Mucosa of descending colon (tissue), 3 donors: ENCODE measurements around the gene DAPK1. TPM values are rescaled to one million over a fixed set of nuclear protein-coding genes. Genes with fewer than 3 reads are reported as not detected.

Source experiments
- ATAC-seq: fragments of 200-7000 bp; cut with Tn5 transposase; one replicate; pipeline ENCODE4 v1.9.1; 2020; ENCODE audit warnings: mild to moderate bottlenecking, moderate library complexity
- DNase-seq, 3 donors: peaks; one replicate each; pipeline ENCODE4 v3.0.0-alpha.2; 2020
- H3K36me3 ChIP-seq: fragments of 200-600 bp; one replicate; pipeline ENCODE4 v1.8.0; 2021; ENCODE audit warnings: low read depth, mild to moderate bottlenecking
- H3K4me1 ChIP-seq: fragments of 200-600 bp; one replicate; pipeline ENCODE4 v1.8.0; 2021; ENCODE audit warnings: low read depth, mild to moderate bottlenecking
- H3K4me3 ChIP-seq: fragments of 200-600 bp; one replicate; pipeline ENCODE4 v1.8.0; 2021; ENCODE audit warnings: mild to moderate bottlenecking
- H3K9me3 ChIP-seq: fragments of 200-600 bp; one replicate; pipeline ENCODE4 v1.8.0; 2021; ENCODE audit warnings: mild to moderate bottlenecking
- intact Hi-C, 2 donors: fragments of 100-400 bp; cut with DNase I in 1 of 2; cut with micrococcal nuclease in 1 of 2; formaldehyde crosslinking; loops; one replicate each; pipeline versions ENCODE4 v1.11.0 to v1.11.1; 2022; cut with DNase I, micrococcal nuclease
- total RNA-seq, 3 donors: library from RNA; stranded (reverse); fragmentation: NEBNext Ultra II Directional in 2 of 3; extraction: Animal tissue kit (Norgen Biotek cat#: 25700) in 2 of 3; gene quantifications; one replicate each; pipeline versions ENCODE4 v1.2.1 to v1.2.4, GENCODE V29; 2021 to 2023
- TF ChIP-seq, protein P1 (sequence below): fragments of 200-600 bp; IDR thresholded peaks from one replicate; pipeline ENCODE4 v1.8.0; 2022; ENCODE audit warnings: antibody characterized with exemption, mild to moderate bottlenecking
- donor health status: DM: no; HTN: no; CAD: no; lungs with moderate emphysema.
- donor health status: DM: no; HTN: no; CAD: no.
- donor health status: DM: no; HTN: yes; CAD: no.

The DAPK1 gene
- total RNA-seq, 3 donors from 2014 or later, result 22.2 to 98.7 (median 25.9) TPM

DNA sequence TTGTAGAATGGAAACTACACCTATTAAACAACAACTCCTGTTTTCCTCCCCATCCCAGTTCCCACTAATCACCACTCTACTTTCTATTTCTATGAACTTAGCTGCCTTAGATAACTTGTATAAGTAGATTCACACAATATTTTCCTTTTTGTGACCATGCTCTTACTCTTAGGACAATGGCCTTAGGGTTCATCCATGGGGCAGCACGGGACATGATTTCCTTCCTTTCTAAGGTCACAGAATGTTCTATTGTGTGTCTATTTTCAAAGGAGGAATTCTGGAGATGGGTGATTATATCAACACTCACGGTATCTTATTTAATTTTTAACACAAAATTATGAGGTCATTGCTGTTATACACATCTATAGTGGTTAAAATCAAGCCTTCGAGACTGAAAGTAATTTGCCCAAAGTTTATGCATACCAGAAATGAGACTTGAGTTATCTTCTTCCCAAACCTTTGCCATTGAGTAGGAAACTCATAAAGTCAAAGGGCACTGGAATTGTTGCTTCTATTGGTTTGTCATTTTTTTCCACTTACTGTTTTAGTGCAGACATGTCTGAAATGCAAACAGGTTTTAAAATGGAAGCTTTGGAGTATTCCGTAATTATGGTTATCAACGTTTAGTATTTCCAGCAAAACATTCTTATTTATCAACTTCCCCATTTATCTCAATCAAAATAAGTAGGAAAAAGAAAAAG is 251.8 kb downstream of the DAPK1 start:
- ATAC-seq, result no peak
- intact Hi-C loops, result no loop called here
- no peaks in the 10 kb centered on the region for H3K4me1 ChIP-seq
- no peak for DNase-seq
- H3K4me3 ChIP-seq, result no peak overlapping the region
- peaks cover 3% of the 10 kb centered on the region for H3K9me3 ChIP-seq
- H3K36me3 ChIP-seq, result no peaks in the 10 kb centered on the region
- TF ChIP-seq, protein P1, sequence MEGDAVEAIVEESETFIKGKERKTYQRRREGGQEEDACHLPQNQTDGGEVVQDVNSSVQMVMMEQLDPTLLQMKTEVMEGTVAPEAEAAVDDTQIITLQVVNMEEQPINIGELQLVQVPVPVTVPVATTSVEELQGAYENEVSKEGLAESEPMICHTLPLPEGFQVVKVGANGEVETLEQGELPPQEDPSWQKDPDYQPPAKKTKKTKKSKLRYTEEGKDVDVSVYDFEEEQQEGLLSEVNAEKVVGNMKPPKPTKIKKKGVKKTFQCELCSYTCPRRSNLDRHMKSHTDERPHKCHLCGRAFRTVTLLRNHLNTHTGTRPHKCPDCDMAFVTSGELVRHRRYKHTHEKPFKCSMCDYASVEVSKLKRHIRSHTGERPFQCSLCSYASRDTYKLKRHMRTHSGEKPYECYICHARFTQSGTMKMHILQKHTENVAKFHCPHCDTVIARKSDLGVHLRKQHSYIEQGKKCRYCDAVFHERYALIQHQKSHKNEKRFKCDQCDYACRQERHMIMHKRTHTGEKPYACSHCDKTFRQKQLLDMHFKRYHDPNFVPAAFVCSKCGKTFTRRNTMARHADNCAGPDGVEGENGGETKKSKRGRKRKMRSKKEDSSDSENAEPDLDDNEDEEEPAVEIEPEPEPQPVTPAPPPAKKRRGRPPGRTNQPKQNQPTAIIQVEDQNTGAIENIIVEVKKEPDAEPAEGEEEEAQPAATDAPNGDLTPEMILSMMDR, result no peak

DNA sequence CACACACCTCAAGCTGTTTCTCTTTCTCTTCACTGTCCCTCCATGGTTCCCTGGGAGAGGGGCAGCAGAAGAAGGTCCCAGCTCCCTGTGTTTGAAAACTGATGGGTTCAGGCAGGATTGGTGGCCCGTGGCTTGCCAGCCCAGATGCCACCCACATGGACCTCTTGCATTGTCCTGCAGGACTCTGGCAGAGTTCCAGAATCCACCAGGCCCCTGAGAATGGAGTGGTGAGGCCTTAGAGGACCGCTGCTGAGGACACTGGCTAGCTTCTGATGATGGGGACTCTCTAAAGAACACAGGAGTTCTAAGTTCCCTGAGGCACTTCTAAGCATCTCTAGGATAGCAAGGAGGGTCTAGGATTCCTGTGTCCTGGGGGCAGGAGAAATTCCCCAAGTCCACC is 253.1 kb downstream of the DAPK1 start:
- no peak for DNase-seq
- Histone ChIP-seq H3K9me3 (peaks cover 3% of the 10 kb centered on the region), H3K4me1 (no peaks in the 10 kb centered on the region), H3K36me3 (no peaks in the 10 kb centered on the region), H3K4me3 (no peak overlapping the region)
- intact Hi-C loops, result no loop called here
- no peak for ATAC-seq
- TF ChIP-seq, protein P1, result no peak

DNA sequence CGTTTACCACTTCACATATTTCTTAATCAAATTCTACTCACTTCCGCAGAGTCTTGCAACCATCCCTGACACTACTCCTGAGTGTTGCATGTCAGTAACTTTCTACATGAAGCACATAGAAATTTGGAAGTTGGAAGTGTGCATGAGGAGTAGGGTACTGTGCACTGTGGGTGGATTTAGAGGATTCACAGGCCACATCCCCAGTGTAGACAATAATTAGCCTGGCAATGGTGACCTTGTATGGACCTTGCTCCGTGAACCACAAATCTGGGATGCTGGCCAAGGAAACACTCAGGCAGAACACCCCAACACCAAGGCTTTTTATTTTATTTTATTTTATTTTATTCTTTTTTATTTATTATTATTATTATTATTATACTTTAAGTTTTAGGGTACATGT is 253.8 kb downstream of the DAPK1 start:
- intact Hi-C loops, result no loop called here
- no peak for ATAC-seq
- DNase-seq, result no peak
- Histone ChIP-seq H3K36me3 (no peaks in the 10 kb centered on the region), H3K4me1 (no peaks in the 10 kb centered on the region), H3K4me3 (no peak overlapping the region), H3K9me3 (peaks cover 3% of the 10 kb centered on the region)
- TF ChIP-seq, protein P1, result no peak

GRCh38 chr9:87751868-87752267 is 254.2 kb downstream of the DAPK1 start:
- TF ChIP-seq, protein P1, result no peak
- Histone ChIP-seq H3K4me1 (no peaks in the 10 kb centered on the region), H3K4me3 (no peak overlapping the region), H3K9me3 (peaks cover 3% of the 10 kb centered on the region), H3K36me3 (no peaks in the 10 kb centered on the region)
- ATAC-seq (no peak), DNase-seq (no peak)
- intact Hi-C loops, result no loop called here

- no peak for ATAC-seq
Measured at GRCh38 chr9:87753313-87753712, 255.6 kb downstream of the DAPK1 start.

More at GRCh38 chr9:87753313-87753712, 255.6 kb downstream of the DAPK1 start:
- intact Hi-C loops, result no loop called here
- Histone ChIP-seq H3K36me3 (no peaks in the 10 kb centered on the region), H3K9me3 (peaks cover 3% of the 10 kb centered on the region), H3K4me3 (no peak overlapping the region), H3K4me1 (no peaks in the 10 kb centered on the region)
- DNase-seq, result no peak
- TF ChIP-seq, protein P1, result no peak

Other genes with a start within 250 kb of the DAPK1 start
- 100 to 1,000 TPM in 1 of 3 donors, 10 to 100 TPM in 2; 60.1 to 139 (median 62.3) TPM for gene CTSL, start 228.3 kb downstream of the DAPK1 start, total RNA-seq